Neural cell (in vitro differentiated cells): ENCODE measurements around the gene IFFO2. TPM values are rescaled to one million over a fixed set of nuclear protein-coding genes. Genes with fewer than 3 reads are reported as not detected.

ENCODE experiments used
- H2AFZ ChIP-seq: fragments of 200-600, 300-800 bp; sonication (generic), shearing (Covaris generic); 2 replicates; pipeline ENCODE4 v1.6.0; 2014; ENCODE audit warnings: low read depth, mild to moderate bottlenecking, antibody characterized with exemption, low read length, moderate library complexity
- H3F3A ChIP-seq: fragments of 200-600 bp; shearing (Covaris generic); 2 replicates; pipeline ENCODE4 v1.6.1; 2016; ENCODE audit warnings: mild to moderate bottlenecking, moderate library complexity, mixed read lengths, antibody characterized with exemption, low read length; ENCODE audit not compliant: insufficient read depth, poor library complexity, severe bottlenecking
- H3K27ac ChIP-seq: fragments of 200-600, 300-800 bp; sonication (generic), shearing (Covaris generic); 2 replicates; pipeline ENCODE4 v1.5.1; 2014; ENCODE audit warnings: mild to moderate bottlenecking, low read length, moderate library complexity
- H3K27me3 ChIP-seq: fragments of 300-800, 200-600 bp; sonication (generic), shearing (Covaris generic); 2 replicates; pipeline ENCODE4 v1.6.0; 2014; ENCODE audit warnings: mild to moderate bottlenecking, low read depth, low read length, moderate library complexity; ENCODE audit not compliant: insufficient read depth
- H3K36me3 ChIP-seq: fragments of 300-800, 200-600 bp; sonication (generic), shearing (Covaris generic); 2 replicates; pipeline ENCODE4 v1.5.1; 2014; ENCODE audit warnings: mild to moderate bottlenecking, antibody characterized with exemption, low read length, moderate library complexity; ENCODE audit not compliant: insufficient read depth
- H3K4me2 ChIP-seq: fragments of 300-800, 200-600 bp; sonication (generic), shearing (Covaris generic); 2 replicates; pipeline ENCODE4 v1.6.0; 2014; ENCODE audit warnings: mild to moderate bottlenecking, low read length
- H3K4me3 ChIP-seq: fragments of 300-800, 200-600 bp; sonication (generic), shearing (Covaris generic); 2 replicates; pipeline ENCODE4 v1.5.1; 2014; ENCODE audit warnings: mild to moderate bottlenecking, low read length, moderate library complexity
- H3K79me2 ChIP-seq: fragments of 200-600 bp; shearing (Covaris generic); replicated peaks from 2 replicates; pipeline ENCODE4 v1.6.0; 2014; ENCODE audit warnings: mild to moderate bottlenecking, low read length, moderate library complexity; ENCODE audit not compliant: insufficient read depth
- H3K9ac ChIP-seq: fragments of 300-800, 200-600 bp; sonication (generic), shearing (Covaris generic); 2 replicates; pipeline ENCODE4 v1.6.1; 2016; ENCODE audit warnings: mild to moderate bottlenecking, low read length, mixed read lengths
- H3K9me2 ChIP-seq: fragments of 200-600 bp; shearing (Covaris generic); 2 replicates; pipeline ENCODE4 v1.6.1; 2016; ENCODE audit warnings: mild to moderate bottlenecking, low read length, mixed read lengths; ENCODE audit not compliant: insufficient read depth
- H3K9me3 ChIP-seq: fragments of 200-600, 300-800 bp; sonication (generic), shearing (Covaris generic); 2 replicates; pipeline ENCODE4 v1.6.1; 2016; ENCODE audit warnings: mild to moderate bottlenecking, mixed run types, low read length, moderate library complexity, mixed read lengths
- H4K20me1 ChIP-seq: fragments of 200-600 bp; shearing (Covaris generic); 2 replicates; pipeline ENCODE4 v1.6.1; 2016; ENCODE audit warnings: mild to moderate bottlenecking, mixed run types; ENCODE audit not compliant: insufficient read depth
- CTCF ChIP-seq: fragments of 450-650 bp; IDR thresholded peaks from 2 replicates; pipeline ENCODE4 v1.5.1; 2014; ENCODE audit warnings: antibody characterized with exemption, mild to moderate bottlenecking, moderate library complexity; ENCODE audit not compliant: poor library complexity, severe bottlenecking
- EP300 ChIP-seq: fragments of 450-650 bp; conservative IDR thresholded peaks from 2 replicates; pipeline ENCODE4 v1.6.1; 2014; ENCODE audit warnings: antibody characterized with exemption, mild to moderate bottlenecking, moderate library complexity; ENCODE audit not compliant: poor library complexity, severe bottlenecking
- EZH2 ChIP-seq: fragments of 200-600, 300-800 bp; shearing (Covaris generic), sonication (generic); IDR thresholded peaks from 2 replicates; pipeline ENCODE4 v1.6.1; 2014; ENCODE audit warnings: antibody characterized with exemption, low read length, borderline replicate concordance, mild to moderate bottlenecking; ENCODE audit not compliant: insufficient read depth, poor library complexity, severe bottlenecking
- MXI1 ChIP-seq: fragments of 450-650 bp; conservative IDR thresholded peaks from 2 replicates; pipeline ENCODE4 v1.6.1; 2014; ENCODE audit warnings: antibody characterized with exemption, mild to moderate bottlenecking; ENCODE audit not compliant: poor library complexity, severe bottlenecking
- POLR2AphosphoS5 ChIP-seq: IDR thresholded peaks from 2 replicates; pipeline ENCODE4 v1.6.1; 2012
- RAD21 ChIP-seq: fragments of 450-650 bp; conservative IDR thresholded peaks from 2 replicates; pipeline ENCODE4 v1.6.1; 2014; ENCODE audit warnings: antibody characterized with exemption, mild to moderate bottlenecking, moderate library complexity
- REST ChIP-seq: IDR thresholded peaks from 2 replicates; pipeline ENCODE4 v1.6.1; 2012; ENCODE audit warnings: borderline replicate concordance
- SMC3 ChIP-seq: fragments of 450-650 bp; conservative IDR thresholded peaks from 2 replicates; pipeline ENCODE4 v1.6.1; 2014; ENCODE audit warnings: antibody characterized with exemption, mild to moderate bottlenecking, moderate library complexity; ENCODE audit not compliant: poor library complexity
- TAF1 ChIP-seq: IDR thresholded peaks from 2 replicates; pipeline ENCODE4 v1.6.1; 2012; ENCODE audit warnings: low read depth
- polyA plus RNA-seq: library from polyadenylated mRNA; depleted of rRNA; stranded (reverse); fragments of >200 nt; gene quantifications from 2 replicates; pipeline ENCODE4 v1.2.3, GENCODE V29; 2014

IFFO2 gene
- polyA plus RNA-seq, 1 donor from 2014 or later = 2.6 TPM

- Histone ChIP-seq H2AFZ (no peak overlapping the region), H4K20me1 (no peaks in the 10 kb centered on the region), H3K27me3 (no peaks in the 10 kb centered on the region), H3K27ac (no peak overlapping the region), H3K9ac (no peak overlapping the region), H3K79me2 (no peaks in the 10 kb centered on the region), H3F3A (no peaks in the 10 kb centered on the region), H3K4me2 (no peak overlapping the region), H3K9me2 (no peaks in the 10 kb centered on the region), H3K36me3 (no peaks in the 10 kb centered on the region), H3K9me3 (no peaks in the 10 kb centered on the region), H3K4me3 (no peak overlapping the region)
- no peak for TF ChIP-seq MXI1
- TF ChIP-seq TAF1 = no peak
- TF ChIP-seq RAD21 = no peak
- no peak for TF ChIP-seq CTCF
- no peak for TF ChIP-seq POLR2AphosphoS5
- no peak for TF ChIP-seq EP300
- no peak for TF ChIP-seq EZH2
- TF ChIP-seq REST = no peak
- no peak for TF ChIP-seq SMC3
Observed at GRCh38 chr1:18940303-18941020, 16.0 kb downstream of the IFFO2 start.

- Histone ChIP-seq H3F3A (no peaks in the 10 kb centered on the region), H3K4me3 (no peak overlapping the region), H2AFZ (no peak overlapping the region), H3K4me2 (no peak overlapping the region), H3K9ac (no peak overlapping the region), H3K9me3 (no peaks in the 10 kb centered on the region), H3K9me2 (no peaks in the 10 kb centered on the region), H3K79me2 (no peaks in the 10 kb centered on the region), H4K20me1 (no peaks in the 10 kb centered on the region), H3K36me3 (no peaks in the 10 kb centered on the region), H3K27ac (no peak overlapping the region), H3K27me3 (no peaks in the 10 kb centered on the region)
- no peak for TF ChIP-seq POLR2AphosphoS5
- no peak for TF ChIP-seq CTCF
- no peak for TF ChIP-seq RAD21
- no peak for TF ChIP-seq EP300
- no peak for TF ChIP-seq SMC3
Observed at GRCh38 chr1:18939398-18940302, 16.8 kb downstream of the IFFO2 start.
